Upper lobe of left lung (tissue), 6 donors: ENCODE measurements around the gene SNCAIP. TPM values are rescaled to one million over a fixed set of nuclear protein-coding genes. Genes with fewer than 3 reads are reported as not detected.

Experiments used
- ATAC-seq, 2 donors: fragments of 200-7000 bp; cut with Tn5 transposase; one replicate each; pipeline ENCODE4 v1.9.1; 2022; ENCODE audit warnings: mild to moderate bottlenecking in 2 of 2, moderate library complexity in 2 of 2; ENCODE audit not compliant: low FRiP score in 2 of 2
- DNase-seq, 2 donors: peaks; one replicate each; pipeline ENCODE4 v3.0.0-alpha.2; 2019 to 2020
- H3K27ac ChIP-seq, 4 donors: fragments of 200-600 bp; sonication (generic); one replicate each; pipeline ENCODE4 v1.5.1; 2016 to 2019
- H3K27me3 ChIP-seq, 4 donors: fragments of 200-600 bp; sonication (generic); one replicate each; pipeline ENCODE4 v1.5.1; 2017 to 2019
- H3K36me3 ChIP-seq, 4 donors: fragments of 200-600 bp; sonication (generic); one replicate each; pipeline ENCODE4 v1.5.1; 2016 to 2019
- H3K4me1 ChIP-seq, 4 donors: fragments of 200-600 bp; sonication (generic); one replicate each; pipeline ENCODE4 v1.5.1; 2018 to 2019
- H3K4me3 ChIP-seq, 4 donors: fragments of 200-600 bp; sonication (generic); one replicate each; pipeline ENCODE4 v1.5.1; 2017 to 2019; ENCODE audit warnings: mild to moderate bottlenecking in 2 of 4, moderate library complexity in 1 of 4
- H3K9me3 ChIP-seq, 4 donors: fragments of 200-600 bp; sonication (generic); one replicate each; pipeline ENCODE4 v1.5.1; 2018 to 2019
- CTCF ChIP-seq, 6 experiments: fragments of 450-650 bp in 4 of 6; fragments of 200-600 bp in 2 of 6; sonication (generic) in 2 of 6; IDR thresholded peaks; one replicate each; pipeline ENCODE4 v1.5.1; 2016 to 2019; ENCODE audit warnings: antibody characterized with exemption in 6 of 6
- EP300 ChIP-seq, 4 donors: sonication (generic); formaldehyde crosslinking; IDR thresholded peaks; one replicate each; pipeline ENCODE4 v1.5.1; 2017; ENCODE audit warnings: antibody characterized with exemption in 4 of 4, control low read depth in 2 of 4
- POLR2A ChIP-seq, 4 donors: fragments of 450-650 bp; IDR thresholded peaks; one replicate each; pipeline ENCODE4 v1.5.1; 2016 to 2017; ENCODE audit warnings: antibody characterized with exemption in 4 of 4, mild to moderate bottlenecking in 2 of 4
- POLR2AphosphoS5 ChIP-seq, 2 donors: sonication (generic); formaldehyde crosslinking; IDR thresholded peaks; one replicate each; pipeline ENCODE4 v1.5.1; 2017; ENCODE audit warnings: antibody characterized with exemption in 2 of 2
- WGBS, 2 donors: methylation state at CpG; one replicate each; pipeline ENCODE4 v1.1.5; 2017 to 2018; 5-methylcytosine and 5-hydroxymethylcytosine counted together
- total RNA-seq, 6 donors: library from RNA; depleted of rRNA in 4 of 6; stranded (reverse); fragments of >200 nt in 4 of 6; gene quantifications; one replicate each; pipeline versions ENCODE4 v1.1.0 to v1.2.1, GENCODE V29; 2016 to 2021
- donor health status: DM: no; HTN: no; CAD: no; lungs with moderate emphysema.
- donor health status: DM: no; HTN: yes; CAD: no; lungs with severe emphysema.

The SNCAIP gene
- total RNA-seq, 6 donors from 2014 or later: 1.2 to 6.3 (median 2.3) TPM

- TF ChIP-seq POLR2A (IDR thresholded peaks at IDR 0.05) (no peak), CTCF (IDR thresholded peaks at IDR 0.05) (no peak), POLR2AphosphoS5 (IDR thresholded peaks at IDR 0.05) (no peak), EP300 (IDR thresholded peaks at IDR 0.05) (no peak)
- no peak overlapping the region for H3K4me3 ChIP-seq
- no peaks in the 10 kb centered on the region for H3K4me1 ChIP-seq
- H3K27me3 ChIP-seq: no peaks in the 10 kb centered on the region
- no peaks in the 10 kb centered on the region for H3K36me3 ChIP-seq
- 87 to 95% methylated on average over 3 of the region's 3 CpGs for WGBS, 2 donors
- DNase-seq: no peak
- no peak overlapping the region for H3K27ac ChIP-seq
- no peaks in the 10 kb centered on the region for H3K9me3 ChIP-seq
- ATAC-seq: no peak
Measured at GRCh38 chr5:122405751-122406150, 93.7 kb downstream of the SNCAIP start.

DNA sequence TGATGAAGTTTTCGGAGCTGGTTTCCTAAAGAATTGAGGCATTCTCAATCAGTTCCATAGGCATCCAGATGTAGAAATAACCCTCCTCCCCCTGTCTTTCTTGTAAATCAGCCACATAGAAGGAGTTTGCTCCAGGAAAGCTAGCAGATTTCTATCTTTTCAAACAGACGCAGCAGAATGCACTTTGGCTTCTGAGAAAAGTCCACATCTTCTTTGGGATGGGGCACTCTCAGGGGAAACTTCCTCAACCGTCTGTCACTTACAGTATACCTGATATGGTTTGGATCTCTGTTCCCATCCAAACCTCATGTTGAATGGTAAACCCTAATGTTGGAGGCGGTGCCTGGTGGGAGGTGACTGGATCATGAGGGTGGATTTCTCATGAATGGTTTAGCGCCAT lies 94.1 kb downstream of the SNCAIP start:
- 91 to 94% methylated on average over 5 of the region's 5 CpGs for WGBS, 2 donors
- no peaks in the 10 kb centered on the region for H3K36me3 ChIP-seq
- TF ChIP-seq POLR2AphosphoS5 (IDR thresholded peaks at IDR 0.05) (no peak), POLR2A (IDR thresholded peaks at IDR 0.05) (no peak)
- no peak overlapping the region for H3K27ac ChIP-seq
- no peaks in the 10 kb centered on the region for H3K27me3 ChIP-seq
- DNase-seq (no peak), ATAC-seq (no peak)
- H3K9me3 ChIP-seq: no peaks in the 10 kb centered on the region
- H3K4me1 ChIP-seq: no peaks in the 10 kb centered on the region
- no peak overlapping the region for H3K4me3 ChIP-seq

DNA sequence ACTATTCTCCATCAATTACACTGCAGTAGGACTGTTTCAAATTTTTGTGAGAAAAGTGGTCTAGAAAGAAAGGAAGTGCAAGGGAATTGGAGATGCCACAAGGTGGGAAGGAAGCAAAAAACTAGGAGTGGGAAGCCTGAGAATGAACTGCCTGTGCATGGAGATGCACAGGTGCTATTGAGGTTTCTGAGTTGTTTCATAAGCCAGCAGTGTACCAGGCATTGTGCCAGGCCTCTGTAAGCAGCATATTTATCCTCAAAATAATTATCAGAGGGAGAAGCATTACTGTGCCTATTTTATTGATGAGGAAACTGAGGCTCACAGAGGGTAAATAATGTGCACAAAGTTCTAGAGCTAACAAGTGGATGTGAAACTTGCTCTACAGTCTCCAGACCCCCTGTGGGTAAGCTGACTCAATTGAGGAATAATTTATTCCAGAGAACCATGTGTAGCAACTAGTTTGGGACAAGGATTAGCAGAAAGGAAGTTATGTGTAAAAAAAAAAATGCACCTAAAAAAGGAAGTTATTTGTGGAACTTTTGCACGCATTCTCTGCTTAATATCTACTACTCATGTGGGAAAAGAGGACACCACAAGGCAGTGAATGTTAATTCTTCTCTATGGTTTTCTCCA lies 96.7 kb downstream of the SNCAIP start:
- no peak overlapping the region for H3K4me3 ChIP-seq

GRCh38 chr5:122412966-122413365 lies 100.9 kb downstream of the SNCAIP start:
- no peak overlapping the region for H3K27ac ChIP-seq
- no peaks in the 10 kb centered on the region for H3K27me3 ChIP-seq
- H3K4me1 ChIP-seq: no peaks in the 10 kb centered on the region
- ATAC-seq (no peak), DNase-seq (no peak)
- H3K9me3 ChIP-seq: no peaks in the 10 kb centered on the region
- TF ChIP-seq CTCF (IDR thresholded peaks at IDR 0.05) (no peak), EP300 (IDR thresholded peaks at IDR 0.05) (no peak), POLR2AphosphoS5 (IDR thresholded peaks at IDR 0.05) (no peak), POLR2A (IDR thresholded peaks at IDR 0.05) (no peak)
- H3K4me3 ChIP-seq: no peak overlapping the region
- H3K36me3 ChIP-seq: no peaks in the 10 kb centered on the region

More for the DNA sequence above, 96.7 kb downstream of the SNCAIP start:
- H3K4me1 ChIP-seq: no peaks in the 10 kb centered on the region
- H3K27ac ChIP-seq: no peak overlapping the region
- no peak for DNase-seq
- no peaks in the 10 kb centered on the region for H3K9me3 ChIP-seq
- H3K36me3 ChIP-seq: no peaks in the 10 kb centered on the region
- TF ChIP-seq EP300 (IDR thresholded peaks at IDR 0.05): no peak
- TF ChIP-seq POLR2A (IDR thresholded peaks at IDR 0.05): no peak
- TF ChIP-seq POLR2AphosphoS5 (IDR thresholded peaks at IDR 0.05): no peak
- TF ChIP-seq CTCF (IDR thresholded peaks at IDR 0.05): no peak
- no peaks in the 10 kb centered on the region for H3K27me3 ChIP-seq
- 59 to 81% methylated on average over 1 of the region's 1 CpG for WGBS, 2 donors
- no peak for ATAC-seq

- Histone ChIP-seq H3K9me3 (no peaks in the 10 kb centered on the region), H3K4me1 (no peaks in the 10 kb centered on the region), H3K27me3 (no peaks in the 10 kb centered on the region), H3K36me3 (no peaks in the 10 kb centered on the region), H3K27ac (no peak overlapping the region), H3K4me3 (no peak overlapping the region)
- TF ChIP-seq POLR2AphosphoS5 (IDR thresholded peaks at IDR 0.05) (no peak), POLR2A (IDR thresholded peaks at IDR 0.05) (no peak), EP300 (IDR thresholded peaks at IDR 0.05) (no peak)
- no peak for DNase-seq
- WGBS, 2 donors: 66 to 80% methylated on average over 3 of the region's 3 CpGs
- no peak for ATAC-seq
Measured at GRCh38 chr5:122413722-122414121, 101.7 kb downstream of the SNCAIP start.
